OCI-LY3 (cell line): ENCODE measurements around the gene DDIT4L.

Source experiments
- H2AFZ ChIP-seq: fragments of 200-600, 300-600 bp; shearing (Covaris generic); 2 replicates; pipeline ENCODE4 v1.6.0; 2014; ENCODE audit warnings: antibody characterized with exemption, low read depth, low read length
- H3K27ac ChIP-seq: fragments of 200-600, 300-600 bp; sonication (generic); 2 replicates; pipeline ENCODE4 v1.5.1; 2014; ENCODE audit warnings: mild to moderate bottlenecking, low read length, moderate library complexity, mixed read lengths
- H3K27me3 ChIP-seq: fragments of 200-600, 300-600 bp; sonication (generic); 2 replicates; pipeline ENCODE4 v1.6.1; 2014; ENCODE audit warnings: low read depth, low read length, mixed read lengths
- H3K36me3 ChIP-seq: fragments of 200-600, 300-600 bp; sonication (generic); replicated peaks from 2 replicates; pipeline ENCODE3; 2014; ENCODE audit warnings: low read depth, low read length, mixed read lengths
- H3K4me1 ChIP-seq: fragments of 300-600, 200-600 bp; sonication (generic); 2 replicates; pipeline ENCODE4 v1.6.1; 2014; ENCODE audit warnings: low read length, mixed read lengths
- H3K4me2 ChIP-seq: fragments of 200-600, 300-600 bp; sonication (generic); 2 replicates; pipeline ENCODE4 v1.6.1; 2014; ENCODE audit warnings: low read length, mixed read lengths
- H3K4me3 ChIP-seq: fragments of 300-600, 200-600 bp; sonication (generic); 2 replicates; pipeline ENCODE4 v1.5.1; 2014; ENCODE audit warnings: antibody characterized with exemption, mild to moderate bottlenecking, low read length, moderate library complexity
- H3K79me2 ChIP-seq: fragments of 300-600, 200-600 bp; shearing (Covaris generic); 2 replicates; pipeline ENCODE4 v1.6.1; 2014; ENCODE audit warnings: mild to moderate bottlenecking, low read length, mixed read lengths
- H3K9ac ChIP-seq: fragments of 300-600, 200-600 bp; shearing (Covaris generic); 2 replicates; pipeline ENCODE4 v1.6.0; 2014; ENCODE audit warnings: mild to moderate bottlenecking, low read length, moderate library complexity
- H3K9me3 ChIP-seq: fragments of 200-600, 300-600 bp; shearing (Covaris generic); 2 replicates; pipeline ENCODE4 v1.6.1; 2014; ENCODE audit warnings: low read length, mixed read lengths; ENCODE audit not compliant: insufficient read depth
- H4K20me1 ChIP-seq: fragments of 200-600, 300-600 bp; sonication (generic); 2 replicates; pipeline ENCODE4 v1.6.1; 2016; ENCODE audit warnings: low read length, mixed read lengths; ENCODE audit not compliant: insufficient read depth
- CTCF ChIP-seq: fragments of 200-600, 300-600 bp; sonication (generic); IDR thresholded peaks from 2 replicates; pipeline ENCODE4 v1.5.1; 2014; ENCODE audit warnings: antibody characterized with exemption, low read length, low read depth
- EZH2phosphoT487 ChIP-seq: fragments of 200-600 bp; shearing (Covaris generic); IDR thresholded peaks from 2 replicates; pipeline ENCODE4 v1.6.1; 2018; ENCODE audit warnings: antibody characterized with exemption, mixed run types, low read depth

The DDIT4L gene

GRCh38 chr4:100190643-100191600 is 654 bp upstream of the DDIT4L start:
- no peak overlapping the region for H3K4me3 ChIP-seq
- H3K79me2 ChIP-seq, result no peaks in the 10 kb centered on the region
- no peaks in the 10 kb centered on the region for H4K20me1 ChIP-seq
- no peak overlapping the region for H2AFZ ChIP-seq
- H3K27ac ChIP-seq, result no peak overlapping the region
- no peak for TF ChIP-seq CTCF
- no peak for TF ChIP-seq EZH2phosphoT487
- no peaks in the 10 kb centered on the region for H3K9me3 ChIP-seq
- no peak overlapping the region for H3K4me2 ChIP-seq
- H3K27me3 ChIP-seq, result no peaks in the 10 kb centered on the region
- no peak overlapping the region for H3K9ac ChIP-seq
- H3K36me3 ChIP-seq, result no peaks in the 10 kb centered on the region
- H3K4me1 ChIP-seq, result no peaks in the 10 kb centered on the region

- Histone ChIP-seq H3K4me3 (no peak overlapping the region), H3K36me3 (no peaks in the 10 kb centered on the region), H3K27ac (no peak overlapping the region), H3K79me2 (no peaks in the 10 kb centered on the region), H3K9ac (no peak overlapping the region), H3K4me2 (no peak overlapping the region), H3K27me3 (no peaks in the 10 kb centered on the region), H3K9me3 (no peaks in the 10 kb centered on the region), H2AFZ (no peak overlapping the region), H3K4me1 (no peaks in the 10 kb centered on the region), H4K20me1 (no peaks in the 10 kb centered on the region)
- no peak for TF ChIP-seq CTCF
- TF ChIP-seq EZH2phosphoT487, result no peak
Measured at GRCh38 chr4:100188829-100189228, 1.4 kb downstream of the DDIT4L start.

GRCh38 chr4:100187781-100188180 is 2.5 kb downstream of the DDIT4L start:
- no peak overlapping the region for H2AFZ ChIP-seq
- no peaks in the 10 kb centered on the region for H3K4me1 ChIP-seq
- TF ChIP-seq EZH2phosphoT487 (no peak), CTCF (no peak)
- no peak overlapping the region for H3K4me2 ChIP-seq
- H3K36me3 ChIP-seq, result no peaks in the 10 kb centered on the region
- no peak overlapping the region for H3K27ac ChIP-seq
- no peak overlapping the region for H3K9ac ChIP-seq
- no peak overlapping the region for H3K4me3 ChIP-seq
- H3K9me3 ChIP-seq, result no peaks in the 10 kb centered on the region
- H3K79me2 ChIP-seq, result no peaks in the 10 kb centered on the region
- H4K20me1 ChIP-seq, result no peaks in the 10 kb centered on the region
- H3K27me3 ChIP-seq, result no peaks in the 10 kb centered on the region

GRCh38 chr4:100184787-100185186 is 5.5 kb downstream of the DDIT4L start:
- H3K36me3 ChIP-seq, result no peaks in the 10 kb centered on the region
- H4K20me1 ChIP-seq, result no peaks in the 10 kb centered on the region
- H3K9ac ChIP-seq, result no peak overlapping the region
- H3K9me3 ChIP-seq, result no peaks in the 10 kb centered on the region
- H3K79me2 ChIP-seq, result no peaks in the 10 kb centered on the region
- H3K27ac ChIP-seq, result no peak overlapping the region
- no peak overlapping the region for H2AFZ ChIP-seq
- no peak overlapping the region for H3K4me2 ChIP-seq
- H3K4me3 ChIP-seq, result no peak overlapping the region
- no peak for TF ChIP-seq CTCF
- no peak for TF ChIP-seq EZH2phosphoT487
- no peaks in the 10 kb centered on the region for H3K27me3 ChIP-seq
- no peaks in the 10 kb centered on the region for H3K4me1 ChIP-seq
